HL-60 (cell line): Measurements from ENCODE around the gene GCK.
A peak's percentile ranks its signal among the peaks of the same experiment; 100 is the strongest.

ENCODE experiments used
- DNase-seq, 2 experiments: peaks; one replicate each; pipeline ENCODE4 v3.0.0-alpha.2; 2010 to 2020; ENCODE audit warnings: low read depth in 1 of 2, low spot score in 1 of 2
- H3K27ac ChIP-seq: fragments of 250-450 bp; sonication (Bioruptor Pico); replicated peaks from 2 replicates; pipeline ENCODE4 v1.5.1; 2020; ENCODE audit warnings: mild to moderate bottlenecking, moderate library complexity
- H3K27me3 ChIP-seq: fragments of 250-450 bp; sonication (Bioruptor Pico); 2 replicates; pipeline ENCODE4 v1.5.1; 2021; ENCODE audit warnings: mild to moderate bottlenecking, moderate library complexity; ENCODE audit not compliant: insufficient read depth, poor library complexity, severe bottlenecking
- H3K4me3 ChIP-seq: replicated peaks from 2 replicates; pipeline ENCODE4 v1.5.1; 2011; ENCODE audit warnings: mild to moderate bottlenecking, control low read depth, low read length; ENCODE audit not compliant: insufficient read depth
- GABPA ChIP-seq: IDR thresholded peaks from 2 replicates; pipeline ENCODE4 v1.6.1; 2012; ENCODE audit warnings: low read depth
- POLR2AphosphoS5 ChIP-seq: IDR thresholded peaks from 2 replicates; pipeline ENCODE4 v1.6.1; 2012; ENCODE audit warnings: low read depth
- SPI1 ChIP-seq: IDR thresholded peaks from 2 replicates; pipeline ENCODE4 v1.6.1; 2012; ENCODE audit warnings: low read depth, mild to moderate bottlenecking, borderline replicate concordance
- TF ChIP-seq, protein P1 (sequence below): IDR thresholded peaks from 2 replicates; pipeline ENCODE4 v1.6.1; 2012; ENCODE audit warnings: low read depth; ENCODE audit not compliant: insufficient replicate concordance
- TF ChIP-seq, protein P2 (sequence below): IDR thresholded peaks from one replicate; pipeline ENCODE4 v1.5.1; 2011; ENCODE audit warnings: low read length, control low read depth, inconsistent platforms; ENCODE audit not compliant: insufficient read depth

Gene GCK

DNA sequence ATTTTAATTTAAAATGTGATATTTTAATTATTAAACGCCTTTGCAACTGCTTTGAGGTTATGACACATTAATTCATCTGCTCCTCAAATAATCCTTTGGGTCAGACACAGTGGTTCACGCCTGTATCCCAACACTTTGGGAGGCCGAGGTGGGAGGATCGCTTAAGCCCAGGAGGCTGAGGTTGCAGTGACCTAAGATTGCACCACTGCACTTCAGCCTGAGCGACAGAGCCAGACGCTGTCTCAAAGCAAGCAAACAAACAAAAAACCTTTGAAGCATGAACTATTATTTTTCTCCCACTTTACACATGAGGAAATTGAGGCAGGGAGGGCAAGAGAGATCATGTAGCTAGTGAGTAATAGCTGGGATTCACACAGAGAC is 64.4 kb downstream of the GCK start:
- Histone ChIP-seq H3K27ac (no peak overlapping the region), H3K27me3 (no peaks in the 10 kb centered on the region), H3K4me3 (no peak overlapping the region)
- TF ChIP-seq GABPA (no peak), POLR2AphosphoS5 (no peak), SPI1 (no peak)
- TF ChIP-seq, protein P1, sequence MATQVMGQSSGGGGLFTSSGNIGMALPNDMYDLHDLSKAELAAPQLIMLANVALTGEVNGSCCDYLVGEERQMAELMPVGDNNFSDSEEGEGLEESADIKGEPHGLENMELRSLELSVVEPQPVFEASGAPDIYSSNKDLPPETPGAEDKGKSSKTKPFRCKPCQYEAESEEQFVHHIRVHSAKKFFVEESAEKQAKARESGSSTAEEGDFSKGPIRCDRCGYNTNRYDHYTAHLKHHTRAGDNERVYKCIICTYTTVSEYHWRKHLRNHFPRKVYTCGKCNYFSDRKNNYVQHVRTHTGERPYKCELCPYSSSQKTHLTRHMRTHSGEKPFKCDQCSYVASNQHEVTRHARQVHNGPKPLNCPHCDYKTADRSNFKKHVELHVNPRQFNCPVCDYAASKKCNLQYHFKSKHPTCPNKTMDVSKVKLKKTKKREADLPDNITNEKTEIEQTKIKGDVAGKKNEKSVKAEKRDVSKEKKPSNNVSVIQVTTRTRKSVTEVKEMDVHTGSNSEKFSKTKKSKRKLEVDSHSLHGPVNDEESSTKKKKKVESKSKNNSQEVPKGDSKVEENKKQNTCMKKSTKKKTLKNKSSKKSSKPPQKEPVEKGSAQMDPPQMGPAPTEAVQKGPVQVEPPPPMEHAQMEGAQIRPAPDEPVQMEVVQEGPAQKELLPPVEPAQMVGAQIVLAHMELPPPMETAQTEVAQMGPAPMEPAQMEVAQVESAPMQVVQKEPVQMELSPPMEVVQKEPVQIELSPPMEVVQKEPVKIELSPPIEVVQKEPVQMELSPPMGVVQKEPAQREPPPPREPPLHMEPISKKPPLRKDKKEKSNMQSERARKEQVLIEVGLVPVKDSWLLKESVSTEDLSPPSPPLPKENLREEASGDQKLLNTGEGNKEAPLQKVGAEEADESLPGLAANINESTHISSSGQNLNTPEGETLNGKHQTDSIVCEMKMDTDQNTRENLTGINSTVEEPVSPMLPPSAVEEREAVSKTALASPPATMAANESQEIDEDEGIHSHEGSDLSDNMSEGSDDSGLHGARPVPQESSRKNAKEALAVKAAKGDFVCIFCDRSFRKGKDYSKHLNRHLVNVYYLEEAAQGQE, result no peak
- TF ChIP-seq, protein P2, sequence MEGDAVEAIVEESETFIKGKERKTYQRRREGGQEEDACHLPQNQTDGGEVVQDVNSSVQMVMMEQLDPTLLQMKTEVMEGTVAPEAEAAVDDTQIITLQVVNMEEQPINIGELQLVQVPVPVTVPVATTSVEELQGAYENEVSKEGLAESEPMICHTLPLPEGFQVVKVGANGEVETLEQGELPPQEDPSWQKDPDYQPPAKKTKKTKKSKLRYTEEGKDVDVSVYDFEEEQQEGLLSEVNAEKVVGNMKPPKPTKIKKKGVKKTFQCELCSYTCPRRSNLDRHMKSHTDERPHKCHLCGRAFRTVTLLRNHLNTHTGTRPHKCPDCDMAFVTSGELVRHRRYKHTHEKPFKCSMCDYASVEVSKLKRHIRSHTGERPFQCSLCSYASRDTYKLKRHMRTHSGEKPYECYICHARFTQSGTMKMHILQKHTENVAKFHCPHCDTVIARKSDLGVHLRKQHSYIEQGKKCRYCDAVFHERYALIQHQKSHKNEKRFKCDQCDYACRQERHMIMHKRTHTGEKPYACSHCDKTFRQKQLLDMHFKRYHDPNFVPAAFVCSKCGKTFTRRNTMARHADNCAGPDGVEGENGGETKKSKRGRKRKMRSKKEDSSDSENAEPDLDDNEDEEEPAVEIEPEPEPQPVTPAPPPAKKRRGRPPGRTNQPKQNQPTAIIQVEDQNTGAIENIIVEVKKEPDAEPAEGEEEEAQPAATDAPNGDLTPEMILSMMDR, result no peak
- no peak for DNase-seq

DNA sequence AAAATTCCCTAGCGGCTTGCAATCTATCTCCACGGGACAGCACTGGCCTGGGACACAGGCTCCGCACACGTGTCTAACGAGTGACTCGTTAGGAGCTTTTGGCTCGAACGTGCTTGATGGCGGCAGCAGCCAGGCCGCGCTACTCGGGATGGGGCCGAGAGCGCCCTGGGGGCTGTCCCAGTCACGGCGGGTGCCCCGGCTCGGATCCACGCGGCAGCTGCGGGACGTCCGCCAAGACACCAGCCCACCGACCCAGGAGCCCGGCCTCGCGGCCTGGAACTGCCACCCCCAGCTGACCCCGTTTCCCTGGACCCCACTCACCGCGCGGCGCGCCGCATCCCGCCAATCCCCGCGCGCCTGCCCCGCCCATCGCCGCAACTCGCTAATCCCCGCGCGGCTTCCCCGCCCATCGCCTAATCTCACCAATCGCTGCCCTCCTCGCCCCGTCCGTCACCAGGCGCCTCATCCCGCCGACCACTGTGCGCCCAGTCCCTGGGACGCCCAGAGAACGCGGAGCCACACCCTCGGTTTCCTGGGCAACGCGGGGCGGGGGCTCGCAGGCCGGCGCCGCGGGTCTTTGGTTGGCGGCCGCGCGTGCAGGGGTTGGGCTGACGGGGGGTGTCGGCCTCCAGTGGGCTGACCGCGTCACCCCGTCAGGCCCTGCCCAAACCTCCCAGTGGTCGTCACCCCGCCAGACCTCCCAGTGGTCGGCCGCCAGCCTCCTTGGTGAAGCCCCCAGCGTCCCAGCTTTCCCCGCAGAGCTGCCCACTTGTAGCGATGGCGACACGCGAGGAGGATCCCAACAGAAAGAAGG is 65.8 kb downstream of the GCK start, which contains the start of gene POLD2:
Gene POLD2 (minus strand): TSS at position 359 of the 814 bp plus-strand sequence. CDS start 1,495 bp downstream, outside the sequence.
- peak within 1 kb of the TSS; percentile 80 for H3K27ac ChIP-seq
- no peaks in the 10 kb centered on the region for H3K27me3 ChIP-seq
- TF ChIP-seq, protein P1, result peak; percentile 40
- no peak for TF ChIP-seq SPI1
- peak; percentile 34 for TF ChIP-seq POLR2AphosphoS5
- DNase-seq, result peak; percentile 88 to 98
- H3K4me3 ChIP-seq, result peak within 1 kb of the TSS; percentile 89

DNA sequence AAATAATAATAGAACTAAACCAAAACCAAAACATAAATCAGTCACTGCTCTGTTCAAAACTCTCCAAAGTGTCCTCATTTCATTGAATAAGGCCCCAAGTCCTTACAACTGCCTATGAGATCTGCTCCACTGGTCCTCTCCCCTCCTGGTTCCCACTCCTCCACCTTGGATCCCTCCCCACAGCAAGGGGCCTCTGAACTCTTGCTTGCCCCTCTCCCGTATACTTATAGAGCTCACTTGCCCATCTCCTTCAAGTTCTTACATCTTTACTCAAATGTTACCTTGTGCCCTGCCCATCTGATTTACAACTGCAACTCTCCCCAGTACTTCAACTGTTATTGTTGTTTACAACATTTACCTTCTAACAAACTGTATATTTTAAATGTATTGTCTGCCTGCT is 66.7 kb downstream of the GCK start:
- DNase-seq, result no peak
- Histone ChIP-seq H3K4me3 (peak overlapping the region; percentile 89), H3K27ac (peak overlapping the region; percentile 80), H3K27me3 (no peaks in the 10 kb centered on the region)
- TF ChIP-seq GABPA, result no peak
- TF ChIP-seq, protein P2, result no peak
- no peak for TF ChIP-seq SPI1
- TF ChIP-seq POLR2AphosphoS5, result no peak; the same call in 1 of the 2 replicates
- TF ChIP-seq, protein P1, result no peak
